Measurements from ENCODE around the gene ATP6V0A4. TPM values are rescaled to one million over a fixed set of nuclear protein-coding genes. Genes with fewer than 3 reads are reported as not detected.
"Not testable (repeated sequence)": the region's sequence is repeated elsewhere in the genome, so short reads cannot be mapped to it uniquely, and the experiment has no call there.

ATP6V0A4 gene
- total and polyA plus RNA-seq, 2 donors = 0.24 to 1.8 TPM

DNA sequence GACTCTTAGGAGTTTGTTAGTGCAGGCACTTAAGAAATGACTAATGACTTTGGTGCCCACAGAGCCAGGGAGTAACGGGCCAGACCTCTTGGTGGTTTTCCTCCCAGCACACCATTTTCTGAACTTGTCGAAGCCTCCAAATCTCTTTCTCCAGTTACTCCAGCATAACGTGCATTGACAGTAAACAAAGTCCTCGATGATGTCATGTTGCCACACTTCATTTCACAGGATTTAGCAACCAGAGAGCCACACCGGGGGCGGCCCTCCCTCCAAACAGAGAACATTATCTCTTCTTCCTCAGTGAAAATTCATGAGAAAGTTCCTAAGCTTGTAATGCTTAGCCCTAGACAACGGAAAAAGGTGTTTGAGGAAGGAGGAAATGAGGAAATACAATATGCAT is 92.8 kb downstream of the ATP6V0A4 start:
- Histone ChIP-seq H3K36me3 (ENCODE audit: control insufficient read depth in 2 of 2, insufficient read depth in 2 of 2, low read length in 1 of 2) (no peaks in the 10 kb centered on the region), H3K27ac (ENCODE audit: low read depth in 1 of 2, low read length in 1 of 2) (no peak overlapping the region), H3K4me3 (ENCODE audit: low read length in 2 of 2) (no peak overlapping the region), H3K4me1 (ENCODE audit: control insufficient read depth in 2 of 2, insufficient read depth in 2 of 2, low read length in 2 of 2) (no peaks in the 10 kb centered on the region), H3K9me3 (ENCODE audit: control insufficient read depth in 2 of 2, insufficient read depth in 1 of 2, low read length in 1 of 2) (no peaks in the 10 kb centered on the region), H3K27me3 (ENCODE audit: control insufficient read depth in 2 of 2, insufficient read depth in 1 of 2, low read length in 1 of 2) (no peaks in the 10 kb centered on the region)
- 21% methylated on average over 7 of the region's 7 CpGs for WGBS
- DNase-seq (ENCODE audit: low read depth in 6 of 9, low spot score in 9 of 9) = no peak

DNA sequence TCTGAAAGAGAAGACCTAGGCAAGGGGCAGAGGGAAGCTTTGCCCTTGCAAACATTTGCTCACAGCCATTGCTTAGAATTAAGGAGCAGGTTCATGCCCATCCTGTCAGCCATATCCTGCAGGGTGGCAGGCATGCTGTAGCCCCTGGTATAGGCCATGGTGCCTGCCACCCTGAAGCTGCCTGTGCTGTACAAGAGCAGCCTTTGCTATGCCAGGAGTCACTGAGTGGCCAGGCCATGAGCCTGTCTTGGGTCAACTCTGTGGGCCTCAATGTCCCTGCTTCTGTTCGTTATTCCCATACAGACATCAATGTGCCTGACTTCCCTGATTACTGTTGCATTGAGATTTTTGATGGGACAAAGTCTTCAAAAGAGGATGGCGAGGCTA is 96.5 kb downstream of the ATP6V0A4 start:
- no peaks in the 10 kb centered on the region for H3K36me3 ChIP-seq (ENCODE audit: control insufficient read depth in 2 of 2, insufficient read depth in 2 of 2, low read length in 1 of 2)

DNA sequence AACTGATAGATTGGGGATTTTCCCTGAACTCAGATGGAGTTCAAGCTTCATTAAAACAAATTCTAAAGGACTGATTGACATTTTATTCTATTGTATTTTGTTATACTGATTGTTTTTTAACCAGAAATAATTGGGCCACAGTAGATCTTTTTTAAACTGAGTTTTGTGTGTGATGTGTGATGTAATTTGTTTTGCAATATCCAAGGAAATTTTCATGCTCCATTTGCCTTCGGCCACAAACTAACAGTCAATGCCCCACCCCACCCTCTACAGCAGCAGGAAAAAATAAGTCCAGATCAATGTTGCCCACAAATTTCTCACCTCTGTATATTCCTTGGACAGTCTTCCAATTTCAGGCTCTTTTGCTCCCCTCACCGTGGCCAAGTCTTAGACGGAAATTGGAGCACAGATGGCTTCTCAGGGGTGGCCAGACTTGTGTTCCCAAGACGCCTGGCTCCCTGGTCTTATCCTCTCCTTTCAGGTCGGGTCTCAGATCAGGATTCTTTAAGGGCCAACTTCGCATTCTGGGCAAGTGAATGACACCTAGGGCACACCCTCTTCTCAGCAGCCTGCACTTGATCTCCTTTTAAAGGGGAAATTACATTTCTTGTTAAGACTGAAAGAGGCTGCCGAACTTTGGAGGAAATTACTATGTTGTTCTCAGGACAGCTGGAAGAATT is 97.0 kb downstream of the ATP6V0A4 start, which contains the start of gene SVOPL:
SVOPL (minus strand) TSS at position 506 of the 680 bp plus-strand sequence. CDS start 22,317 bp downstream, outside the sequence.
- H3K4me3 ChIP-seq (ENCODE audit: low read length in 2 of 2) = no peak within 1 kb of the TSS
- H3K9me3 ChIP-seq (ENCODE audit: control insufficient read depth in 2 of 2, insufficient read depth in 1 of 2, low read length in 1 of 2) = no peaks in the 10 kb centered on the region
- H3K36me3 ChIP-seq (ENCODE audit: control insufficient read depth in 2 of 2, insufficient read depth in 2 of 2, low read length in 1 of 2) = no peaks in the 10 kb centered on the region
- no peak within 1 kb of the TSS for H3K27ac ChIP-seq (ENCODE audit: low read depth in 1 of 2, low read length in 1 of 2)
- H3K27me3 ChIP-seq (ENCODE audit: control insufficient read depth in 2 of 2, insufficient read depth in 1 of 2, low read length in 1 of 2) = no peaks in the 10 kb centered on the region
- no peaks in the 10 kb centered on the region for H3K4me1 ChIP-seq (ENCODE audit: control insufficient read depth in 2 of 2, insufficient read depth in 2 of 2, low read length in 2 of 2)
- 89% methylated on average over 7 of the region's 7 CpGs for WGBS
- no peak for DNase-seq (ENCODE audit: low read depth in 6 of 9, low spot score in 9 of 9)

More for the DNA sequence above, 96.5 kb downstream of the ATP6V0A4 start:
- H3K9me3 ChIP-seq (ENCODE audit: control insufficient read depth in 2 of 2, insufficient read depth in 1 of 2, low read length in 1 of 2) = no peaks in the 10 kb centered on the region
- H3K27me3 ChIP-seq (ENCODE audit: control insufficient read depth in 2 of 2, insufficient read depth in 1 of 2, low read length in 1 of 2) = no peaks in the 10 kb centered on the region
- no peaks in the 10 kb centered on the region for H3K4me1 ChIP-seq (ENCODE audit: control insufficient read depth in 2 of 2, insufficient read depth in 2 of 2, low read length in 2 of 2)
- DNase-seq (ENCODE audit: low read depth in 6 of 9, low spot score in 9 of 9) = no peak
- WGBS = 97% methylated on average over 2 of the region's 2 CpGs
- H3K4me3 ChIP-seq (ENCODE audit: low read length in 2 of 2) = no peak overlapping the region
- H3K27ac ChIP-seq (ENCODE audit: low read depth in 1 of 2, low read length in 1 of 2) = no peak overlapping the region

DNA sequence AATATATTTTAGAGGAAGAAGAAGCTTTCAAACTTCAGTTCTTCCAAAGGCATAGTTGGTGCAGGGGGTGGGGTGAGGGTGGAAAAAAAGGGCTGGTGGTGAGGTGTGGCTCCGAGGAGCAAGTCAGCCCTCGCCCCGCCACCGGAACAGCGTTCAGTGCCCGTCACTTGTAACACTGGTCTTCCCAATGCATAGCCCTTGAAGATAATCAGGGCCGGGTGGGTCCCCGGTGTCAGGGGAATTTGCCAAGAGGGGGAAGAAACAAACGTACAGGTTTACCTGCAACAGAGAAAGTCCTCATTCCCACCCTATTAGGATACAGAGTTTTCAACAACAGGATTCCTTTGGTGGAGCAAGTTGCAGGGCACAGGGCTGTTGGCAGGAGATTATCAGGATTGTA is 98.3 kb downstream of the ATP6V0A4 start:
- Histone ChIP-seq H3K27ac (ENCODE audit: low read depth in 1 of 2, low read length in 1 of 2) (no peak overlapping the region), H3K9me3 (ENCODE audit: control insufficient read depth in 2 of 2, insufficient read depth in 1 of 2, low read length in 1 of 2) (no peaks in the 10 kb centered on the region), H3K4me1 (ENCODE audit: control insufficient read depth in 2 of 2, insufficient read depth in 2 of 2, low read length in 2 of 2) (no peaks in the 10 kb centered on the region), H3K4me3 (ENCODE audit: low read length in 2 of 2) (no peak overlapping the region), H3K27me3 (ENCODE audit: control insufficient read depth in 2 of 2, insufficient read depth in 1 of 2, low read length in 1 of 2) (no peaks in the 10 kb centered on the region), H3K36me3 (ENCODE audit: control insufficient read depth in 2 of 2, insufficient read depth in 2 of 2, low read length in 1 of 2) (no peaks in the 10 kb centered on the region)
- 91% methylated on average over 9 of the region's 9 CpGs for WGBS
- DNase-seq (ENCODE audit: low read depth in 6 of 9, low spot score in 9 of 9) = no peak

DNA sequence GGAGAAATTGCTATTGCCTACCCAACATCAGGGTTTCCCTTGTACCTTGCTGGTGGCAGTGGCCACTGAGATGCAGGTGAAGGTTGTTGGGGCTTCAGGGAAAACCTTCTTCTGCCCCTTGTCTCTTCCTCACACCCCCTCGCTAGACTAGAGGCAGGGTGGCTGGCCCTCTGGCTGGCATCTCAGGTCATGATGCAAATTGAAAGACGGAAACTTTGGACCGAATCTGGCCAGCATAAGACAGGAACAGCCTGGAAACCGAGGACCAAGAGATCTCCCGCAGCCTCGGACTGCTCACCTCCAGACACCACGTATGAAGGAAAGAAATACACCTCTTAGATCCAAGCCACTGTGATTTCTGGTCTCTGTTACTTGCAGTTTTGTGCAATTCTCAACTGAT is 99.7 kb downstream of the ATP6V0A4 start:
- Histone ChIP-seq H3K36me3 (ENCODE audit: control insufficient read depth in 2 of 2, insufficient read depth in 2 of 2, low read length in 1 of 2) (no peaks in the 10 kb centered on the region), H3K4me1 (ENCODE audit: control insufficient read depth in 2 of 2, insufficient read depth in 2 of 2, low read length in 2 of 2) (no peaks in the 10 kb centered on the region), H3K4me3 (ENCODE audit: low read length in 2 of 2) (no peak overlapping the region), H3K27ac (ENCODE audit: low read depth in 1 of 2, low read length in 1 of 2) (no peak overlapping the region), H3K27me3 (ENCODE audit: control insufficient read depth in 2 of 2, insufficient read depth in 1 of 2, low read length in 1 of 2) (no peaks in the 10 kb centered on the region), H3K9me3 (ENCODE audit: control insufficient read depth in 2 of 2, insufficient read depth in 1 of 2, low read length in 1 of 2) (no peaks in the 10 kb centered on the region)
- WGBS = 99% methylated on average over 7 of the region's 7 CpGs
- DNase-seq (ENCODE audit: low read depth in 6 of 9, low spot score in 9 of 9) = no peak

DNA sequence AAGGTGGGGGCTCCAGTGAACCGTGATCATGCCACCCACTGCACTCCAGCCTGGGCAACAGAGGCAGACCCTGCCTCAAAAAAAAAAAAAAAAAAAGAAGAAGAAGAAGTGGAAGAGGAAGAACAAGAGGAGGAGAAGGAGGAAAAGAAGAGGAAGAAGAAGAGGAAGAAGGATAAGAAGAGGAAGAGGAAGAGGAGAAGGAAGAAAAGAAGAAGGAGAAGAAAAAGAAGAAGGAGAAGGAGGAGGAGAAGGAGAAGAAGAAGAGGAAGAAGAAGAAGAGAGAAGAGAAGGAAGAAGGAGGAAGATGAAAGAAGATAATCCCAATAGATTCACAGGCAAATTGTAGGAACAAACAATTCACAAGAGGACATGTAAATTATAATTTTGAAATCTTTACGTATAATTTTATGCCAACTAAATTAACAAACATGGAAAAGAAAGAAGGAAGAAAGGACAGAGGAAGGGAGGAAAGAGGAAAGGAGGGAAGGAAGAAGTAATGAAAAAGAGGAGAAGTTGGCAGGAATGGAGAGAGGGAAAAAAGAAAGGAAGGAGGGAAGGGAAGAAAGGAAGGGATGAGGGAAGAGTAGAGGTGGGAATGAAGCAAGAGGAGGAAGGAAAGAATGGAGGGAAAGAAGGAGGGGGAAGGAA is 100.3 kb downstream of the ATP6V0A4 start:
- 96% methylated on average over 2 of the region's 2 CpGs for WGBS
- no peak for DNase-seq (ENCODE audit: low read depth in 6 of 9, low spot score in 9 of 9)
- Histone ChIP-seq H3K4me1 (ENCODE audit: control insufficient read depth in 2 of 2, insufficient read depth in 2 of 2, low read length in 2 of 2) (no peaks in the 10 kb centered on the region), H3K4me3 (ENCODE audit: low read length in 2 of 2) (no peak overlapping the region), H3K27ac (ENCODE audit: low read depth in 1 of 2, low read length in 1 of 2) (no peak overlapping the region), H3K36me3 (ENCODE audit: control insufficient read depth in 2 of 2, insufficient read depth in 2 of 2, low read length in 1 of 2) (no peaks in the 10 kb centered on the region), H3K9me3 (ENCODE audit: control insufficient read depth in 2 of 2, insufficient read depth in 1 of 2, low read length in 1 of 2) (no peaks in the 10 kb centered on the region), H3K27me3 (ENCODE audit: control insufficient read depth in 2 of 2, insufficient read depth in 1 of 2, low read length in 1 of 2) (no peaks in the 10 kb centered on the region)

DNA sequence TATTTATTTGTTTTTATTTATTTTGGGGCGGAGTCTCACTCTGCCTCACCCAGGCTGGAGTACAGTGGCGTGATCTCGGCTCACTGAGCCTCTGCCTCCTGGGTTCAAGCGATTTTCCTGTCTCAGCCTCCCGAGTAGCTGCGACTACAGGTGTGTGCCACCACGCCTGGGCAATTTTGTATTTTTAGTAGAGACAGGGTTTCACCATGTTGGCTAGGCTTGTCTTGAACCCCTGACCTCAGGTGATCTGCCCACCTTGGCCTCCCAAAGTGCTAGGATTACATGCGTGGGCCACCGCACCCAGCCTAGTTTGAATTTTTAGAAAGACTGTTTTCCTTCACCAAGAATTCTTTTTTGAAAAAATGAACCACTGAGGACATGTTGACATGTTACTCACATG is 102.2 kb downstream of the ATP6V0A4 start:
- WGBS = 98% methylated on average over 9 of the region's 9 CpGs
- H3K27ac ChIP-seq (ENCODE audit: low read depth in 1 of 2, low read length in 1 of 2); H3K9me3 ChIP-seq (ENCODE audit: control insufficient read depth in 2 of 2, insufficient read depth in 1 of 2, low read length in 1 of 2); DNase-seq (ENCODE audit: low read depth in 6 of 9, low spot score in 9 of 9); H3K4me1 ChIP-seq (ENCODE audit: control insufficient read depth in 2 of 2, insufficient read depth in 2 of 2, low read length in 2 of 2); H3K36me3 ChIP-seq (ENCODE audit: control insufficient read depth in 2 of 2, insufficient read depth in 2 of 2, low read length in 1 of 2); H3K27me3 ChIP-seq (ENCODE audit: control insufficient read depth in 2 of 2, insufficient read depth in 1 of 2, low read length in 1 of 2); H3K4me3 ChIP-seq (ENCODE audit: low read length in 2 of 2): not testable (repeated sequence)

DNA sequence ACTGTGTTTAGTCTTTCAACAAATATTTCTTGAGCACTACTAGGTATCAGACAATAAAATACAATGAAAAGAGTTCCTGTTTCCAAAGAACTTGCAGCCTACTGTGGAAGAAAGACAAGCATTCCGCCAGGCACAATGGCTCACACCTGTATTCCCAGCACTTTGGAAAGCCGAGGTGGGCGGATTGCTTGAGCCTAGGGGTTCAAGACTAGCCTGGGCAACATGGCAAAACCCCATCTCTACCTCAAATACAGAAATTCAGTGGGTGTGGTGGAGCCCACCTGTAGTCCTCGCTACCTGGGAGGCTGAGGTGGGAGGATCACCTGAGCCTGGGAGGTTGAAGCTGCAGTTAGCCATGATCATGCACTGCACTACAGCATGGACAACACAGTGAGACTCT is 102.9 kb downstream of the ATP6V0A4 start:
- H3K9me3 ChIP-seq (ENCODE audit: control insufficient read depth in 2 of 2, insufficient read depth in 1 of 2, low read length in 1 of 2) = no peaks in the 10 kb centered on the region
- no peak overlapping the region for H3K4me3 ChIP-seq (ENCODE audit: low read length in 2 of 2)
- WGBS = 98% methylated on average over 4 of the region's 4 CpGs
- H3K4me1 ChIP-seq (ENCODE audit: control insufficient read depth in 2 of 2, insufficient read depth in 2 of 2, low read length in 2 of 2) = no peaks in the 10 kb centered on the region
- H3K27me3 ChIP-seq (ENCODE audit: control insufficient read depth in 2 of 2, insufficient read depth in 1 of 2, low read length in 1 of 2) = no peaks in the 10 kb centered on the region
- H3K27ac ChIP-seq (ENCODE audit: low read depth in 1 of 2, low read length in 1 of 2) = no peak overlapping the region
- no peak for DNase-seq (ENCODE audit: low read depth in 6 of 9, low spot score in 9 of 9)
- no peaks in the 10 kb centered on the region for H3K36me3 ChIP-seq (ENCODE audit: control insufficient read depth in 2 of 2, insufficient read depth in 2 of 2, low read length in 1 of 2)

DNA sequence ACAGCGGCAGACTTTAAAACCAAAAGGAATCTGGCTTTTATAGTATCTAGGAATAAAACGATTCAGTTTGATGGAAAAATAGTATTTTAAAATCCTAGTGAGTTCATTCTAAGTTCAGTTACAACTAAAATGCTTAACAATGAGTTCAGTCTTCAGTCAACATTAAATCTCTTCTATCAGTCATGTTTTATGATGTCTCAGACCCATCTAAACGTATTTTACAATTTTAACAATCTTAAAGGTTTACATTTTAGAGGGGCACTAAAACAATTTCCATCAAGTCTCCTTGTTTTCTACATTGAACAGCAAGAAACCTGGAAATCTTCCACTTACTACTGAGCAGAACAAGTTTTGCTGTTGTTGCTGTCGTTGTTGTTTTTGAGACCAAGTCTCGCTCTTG is 106.8 kb downstream of the ATP6V0A4 start:
- no peak overlapping the region for H3K27ac ChIP-seq (ENCODE audit: low read depth in 1 of 2, low read length in 1 of 2)
- 95% methylated on average over 5 of the region's 5 CpGs for WGBS
- H3K4me1 ChIP-seq (ENCODE audit: control insufficient read depth in 2 of 2, insufficient read depth in 2 of 2, low read length in 2 of 2) = no peaks in the 10 kb centered on the region
- no peaks in the 10 kb centered on the region for H3K27me3 ChIP-seq (ENCODE audit: control insufficient read depth in 2 of 2, insufficient read depth in 1 of 2, low read length in 1 of 2)
- no peak for DNase-seq (ENCODE audit: low read depth in 6 of 9, low spot score in 9 of 9)
- H3K36me3 ChIP-seq (ENCODE audit: control insufficient read depth in 2 of 2, insufficient read depth in 2 of 2, low read length in 1 of 2) = no peaks in the 10 kb centered on the region
- no peaks in the 10 kb centered on the region for H3K9me3 ChIP-seq (ENCODE audit: control insufficient read depth in 2 of 2, insufficient read depth in 1 of 2, low read length in 1 of 2)
- no peak overlapping the region for H3K4me3 ChIP-seq (ENCODE audit: low read length in 2 of 2)
